ENCODE results near the gene ZFP2.

Gene ZFP2

GRCh38 chr5:178965465-178966055 lies 69.8 kb downstream of the ZFP2 start:
- DNase-seq (ENCODE audit: low read depth, low spot score): no peak
- no peak overlapping the region for H3K27ac ChIP-seq

GRCh38 chr5:178981381-178981780 lies 85.7 kb downstream of the ZFP2 start:
- no peak overlapping the region for H3K27ac ChIP-seq
- no peak for DNase-seq (ENCODE audit: low read depth, low spot score)

All from epithelial cell of prostate (primary cell).